Hepatic stellate cell (primary cell): ENCODE measurements around the gene ACAT1.
"Not testable (repeated sequence)": the region's sequence is repeated elsewhere in the genome, so short reads cannot be mapped to it uniquely, and the experiment has no call there.

Experiments used
- DNase-seq: peaks from one replicate; pipeline ENCODE4 v3.0.0; 2011; ENCODE audit warnings: low spot score

Gene ACAT1

DNA sequence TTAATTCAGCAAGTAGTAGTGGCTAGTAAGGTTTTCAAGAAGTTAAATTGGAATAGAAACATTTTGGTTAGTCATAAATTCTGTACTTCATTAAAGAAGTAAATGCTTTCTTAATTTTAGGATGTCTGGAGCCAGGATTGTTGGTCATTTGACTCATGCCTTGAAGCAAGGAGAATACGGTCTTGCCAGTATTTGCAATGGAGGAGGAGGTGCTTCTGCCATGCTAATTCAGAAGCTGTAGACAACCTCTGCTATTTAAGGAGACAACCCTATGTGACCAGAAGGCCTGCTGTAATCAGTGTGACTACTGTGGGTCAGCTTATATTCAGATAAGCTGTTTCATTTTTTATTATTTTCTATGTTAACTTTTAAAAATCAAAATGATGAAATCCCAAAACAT is 25.8 kb downstream of the ACAT1 start:
- no peak for DNase-seq

DNA sequence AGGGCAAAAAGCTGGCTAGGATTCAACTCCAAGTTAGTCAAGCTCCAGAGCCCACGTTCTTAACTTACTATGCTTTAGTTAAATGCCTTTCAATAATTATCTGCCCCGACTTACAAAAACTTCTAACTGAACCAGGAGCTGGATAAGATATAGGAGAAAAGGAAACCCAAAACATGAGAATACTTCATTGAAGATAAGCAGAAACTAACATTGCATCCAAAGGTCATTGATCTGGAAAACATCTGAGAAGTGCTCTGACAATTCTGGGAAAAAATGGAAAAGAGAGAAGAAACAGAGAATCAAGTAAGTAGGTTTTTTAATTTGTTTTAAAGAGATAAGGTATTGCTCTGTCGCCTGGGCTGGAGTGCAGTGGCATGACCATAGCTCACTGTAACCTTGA is 27.2 kb downstream of the ACAT1 start:
- no peak for DNase-seq

DNA sequence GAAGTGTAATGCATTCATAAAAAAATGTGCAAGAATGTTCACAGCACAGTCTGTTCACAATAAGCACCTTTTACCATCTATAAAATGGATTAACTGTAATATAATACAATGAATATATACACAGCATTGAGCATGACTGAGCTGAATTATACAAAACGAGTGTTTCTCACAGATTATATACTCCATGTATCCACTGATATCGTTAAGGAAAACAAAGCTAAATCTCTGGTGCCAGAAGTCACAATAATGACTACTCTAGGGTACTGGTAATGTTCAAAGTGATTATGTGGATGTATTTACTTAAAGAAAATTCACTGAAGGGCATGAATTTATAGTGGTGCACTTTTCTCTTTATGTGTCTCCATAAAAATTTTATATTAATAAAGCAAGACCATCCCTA is 33.2 kb downstream of the ACAT1 start:
- DNase-seq = no peak

DNA sequence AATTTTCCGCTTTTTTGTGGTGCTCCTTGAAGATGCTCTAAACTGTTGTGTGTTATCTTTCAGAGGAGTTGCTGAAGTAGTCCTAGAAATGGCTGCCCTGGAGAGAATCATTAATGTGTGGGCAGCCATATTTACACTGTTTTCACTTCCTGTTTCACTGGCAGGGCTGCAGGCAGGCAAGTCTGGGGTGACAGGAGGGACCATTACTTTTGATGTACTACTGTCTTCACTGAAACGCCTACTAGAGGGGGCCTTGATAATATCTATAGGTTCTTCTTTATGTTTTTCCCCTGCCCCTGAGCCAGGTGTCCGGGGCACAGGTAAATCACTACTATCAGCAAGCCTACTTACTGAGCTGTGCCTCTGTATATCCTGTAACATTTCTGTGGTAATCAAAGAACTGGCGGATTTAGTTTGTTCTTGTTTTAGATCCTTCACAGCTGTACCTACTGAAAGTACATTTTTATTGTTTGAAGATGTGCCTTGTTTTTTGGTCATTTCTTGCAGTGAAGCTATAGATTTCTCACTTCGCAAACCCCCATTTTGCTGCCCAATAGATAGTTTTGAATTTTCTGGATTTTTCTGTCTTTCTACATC is 39.7 kb downstream of the ACAT1 start:
- DNase-seq = no peak

DNA sequence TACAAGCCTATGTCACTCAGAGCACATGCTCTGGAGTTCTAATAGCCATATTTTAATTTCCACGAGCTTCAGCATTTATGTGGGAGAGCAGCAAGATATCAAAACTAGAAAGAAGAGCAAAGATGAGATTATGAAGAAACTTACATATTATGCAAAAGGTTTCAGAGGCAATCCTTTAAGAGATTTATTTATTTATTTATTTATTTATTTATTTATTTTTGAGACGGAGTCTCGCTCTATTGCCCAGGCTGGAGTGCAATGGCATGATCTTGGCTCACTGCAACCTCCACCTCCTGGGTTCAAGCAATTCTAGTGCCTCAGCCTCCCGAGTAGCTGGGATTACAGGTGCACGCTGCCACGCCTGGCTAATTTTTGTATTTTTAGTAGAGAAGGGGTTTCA is 41.5 kb downstream of the ACAT1 start:
- DNase-seq = not testable (repeated sequence)

DNA sequence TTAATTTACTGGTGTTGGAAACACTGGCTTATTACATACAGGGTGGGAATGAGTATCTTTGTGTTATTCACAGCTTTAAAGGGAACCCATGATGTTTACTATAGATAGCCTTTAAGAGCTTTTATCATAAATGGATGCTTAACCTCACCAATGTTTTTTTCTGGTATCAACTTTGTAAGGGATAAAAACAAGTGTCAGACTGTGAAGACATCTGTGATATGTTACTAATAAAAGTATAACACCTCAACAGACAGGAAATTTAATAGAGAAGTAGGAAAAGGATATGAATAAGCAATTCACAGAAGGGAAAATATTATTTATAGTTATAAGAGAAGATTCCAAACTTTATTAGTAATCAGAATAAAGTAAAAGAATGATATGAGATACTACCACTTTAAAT is 46.3 kb downstream of the ACAT1 start:
- DNase-seq = no peak

DNA sequence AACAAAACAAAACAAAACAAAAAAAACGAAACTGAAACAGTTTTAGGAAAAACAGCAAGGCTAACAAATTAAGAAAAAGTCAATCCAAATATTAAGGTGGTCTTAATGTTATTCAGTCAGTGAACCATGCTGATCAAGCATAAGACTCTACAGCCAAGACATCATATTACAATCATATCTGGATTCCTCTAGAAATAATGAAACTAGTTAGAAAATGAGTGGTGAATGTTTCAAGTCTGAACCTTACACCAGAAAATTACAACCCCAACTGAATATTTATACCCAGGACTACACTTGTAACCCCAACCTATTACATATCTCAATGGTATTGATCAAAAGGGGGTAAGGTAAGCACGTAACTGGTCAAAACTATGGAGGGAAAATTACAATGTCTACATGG is 48.8 kb downstream of the ACAT1 start:
- no peak for DNase-seq

DNA sequence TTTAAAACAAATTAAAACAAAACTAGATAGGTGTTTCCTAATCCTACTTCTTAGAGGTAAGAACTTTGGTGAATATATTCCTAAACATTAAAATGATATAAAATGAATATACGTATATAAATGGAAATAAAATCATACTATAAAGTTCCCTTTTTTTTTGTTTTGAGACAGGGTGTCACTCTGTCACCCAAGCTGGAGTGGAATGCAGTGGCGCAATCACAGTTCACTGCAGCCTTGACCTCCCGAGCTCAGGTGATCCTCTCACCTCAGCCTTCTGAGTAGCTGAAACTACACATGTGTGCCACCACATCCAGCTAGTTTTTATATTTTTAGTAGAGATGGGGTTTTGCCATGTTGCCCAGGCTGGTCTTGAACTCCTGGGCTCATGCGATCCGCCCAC is 56.2 kb downstream of the ACAT1 start:
- DNase-seq = no peak

DNA sequence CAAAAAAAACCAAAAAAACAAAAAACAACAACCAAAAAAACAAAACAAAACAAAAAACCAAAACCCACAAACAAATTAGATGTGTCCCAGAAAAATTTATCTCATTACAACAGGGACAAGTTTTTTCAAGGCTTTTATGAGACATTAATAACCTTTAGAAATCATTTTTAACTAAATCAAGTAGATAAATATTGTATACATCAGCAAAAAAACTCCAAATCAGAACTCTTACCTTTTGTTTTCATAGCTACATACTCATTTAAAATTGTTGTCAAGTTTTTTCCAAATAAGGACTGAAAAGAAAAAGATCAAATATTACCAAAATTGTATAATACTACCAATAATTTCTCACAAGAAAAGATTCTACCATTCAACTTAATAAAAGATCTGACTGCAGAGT is 72.4 kb downstream of the ACAT1 start:
- DNase-seq = no peak

DNA sequence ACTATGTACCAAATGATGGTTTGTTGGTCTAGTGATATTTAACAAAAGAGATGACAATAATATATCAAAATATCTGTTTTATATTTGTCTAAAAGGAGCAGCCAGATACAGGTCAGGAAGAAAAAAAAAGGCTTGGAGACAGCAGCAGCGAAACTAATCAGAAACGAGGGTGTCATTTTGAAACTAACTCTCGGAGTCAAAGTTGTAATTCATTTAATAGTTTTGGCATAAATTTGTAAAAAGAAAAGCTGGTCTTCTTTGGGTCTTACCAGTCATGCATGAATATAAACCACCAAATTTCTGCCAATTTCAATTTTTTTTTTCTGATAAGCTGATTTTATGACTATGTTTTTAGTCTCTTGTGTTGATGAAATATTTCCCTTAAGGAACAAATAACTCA is 75.5 kb downstream of the ACAT1 start:
- DNase-seq = no peak
